Embryonic facial prominence (tissue), 1 donor: Measurements from ENCODE around the gene ADRA2B.

Source experiments
- DNase-seq: peaks from one replicate; pipeline ENCODE4 v3.0.0-alpha.2; 2016; ENCODE audit errors: extremely low spot score

The ADRA2B gene

DNA sequence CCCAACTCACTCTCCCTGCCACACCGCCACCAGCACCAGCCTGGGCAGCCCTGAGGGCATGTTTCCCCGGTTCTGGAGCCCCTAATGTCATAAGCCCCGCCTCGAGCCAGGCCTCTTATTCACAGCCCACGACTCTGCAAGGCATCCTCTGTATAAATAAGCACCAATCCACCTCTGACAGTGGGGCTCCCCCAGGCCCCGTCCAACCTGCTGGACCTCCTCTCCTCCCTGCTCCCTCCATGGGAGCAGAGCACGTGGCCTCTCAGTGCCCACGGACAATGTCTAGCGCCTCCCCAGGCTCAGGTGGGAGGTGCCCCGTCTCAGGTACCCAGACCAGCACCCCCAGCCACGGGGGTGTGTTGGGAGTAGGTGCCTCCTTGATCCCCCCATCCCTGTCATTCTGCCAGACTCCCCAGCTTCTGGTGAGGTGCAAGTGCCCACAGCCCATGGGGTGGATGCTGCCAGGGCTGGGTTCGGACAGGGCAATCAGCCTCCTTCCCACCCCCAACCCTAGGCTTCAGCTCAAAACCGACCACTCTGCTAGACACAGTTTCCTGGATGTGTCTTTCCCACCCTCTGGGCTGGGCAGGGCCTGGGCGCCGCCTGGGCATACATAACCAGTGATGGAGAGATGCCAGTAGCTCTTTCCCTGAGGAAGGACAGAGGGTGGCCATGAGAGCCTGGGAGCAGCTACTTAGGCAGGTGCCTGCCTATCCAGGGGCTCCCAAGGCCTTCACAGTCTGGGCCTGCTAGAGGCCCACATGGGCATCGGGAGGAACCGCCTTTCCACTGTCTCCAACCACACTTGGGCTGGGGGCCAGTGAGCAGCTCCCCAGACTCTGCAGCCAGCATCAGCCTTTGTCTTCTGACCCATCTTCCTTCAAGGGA lies 1.6 kb upstream of the ADRA2B start:
- DNase-seq, result no peak

DNA sequence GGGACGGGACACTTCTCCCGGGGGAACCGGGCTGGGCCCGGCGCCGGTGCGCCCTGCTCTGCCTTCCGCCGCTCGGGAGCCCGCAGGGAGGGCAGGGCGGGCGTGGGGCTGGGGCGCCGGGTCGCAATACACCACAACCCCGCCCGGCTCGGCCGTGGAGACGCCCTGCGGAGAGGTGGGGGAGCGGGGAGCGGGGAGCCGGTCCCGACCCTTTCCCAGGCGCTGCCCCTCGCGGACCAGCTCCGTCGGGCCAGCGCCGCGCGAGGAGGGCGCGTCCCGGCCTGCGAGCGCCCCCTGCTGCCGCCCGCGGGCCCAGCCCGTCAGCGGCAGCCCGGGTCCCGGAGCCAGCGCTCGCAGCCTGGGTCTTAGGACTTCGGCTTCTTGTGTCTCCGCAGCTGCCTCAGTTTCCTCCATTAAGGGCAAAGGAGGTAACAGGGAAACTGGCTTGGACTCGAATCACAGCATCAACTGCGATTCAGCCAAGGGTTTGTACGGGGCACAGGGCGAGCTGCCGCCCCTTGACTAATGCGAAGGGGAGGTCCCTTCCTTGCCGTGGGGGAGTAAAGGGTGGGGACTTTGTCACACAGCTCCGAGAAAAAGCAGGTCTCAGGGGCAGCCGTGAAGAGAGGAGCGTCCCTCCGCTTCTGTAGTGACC lies 635 bp upstream of the ADRA2B start:
- no peak for DNase-seq

DNA sequence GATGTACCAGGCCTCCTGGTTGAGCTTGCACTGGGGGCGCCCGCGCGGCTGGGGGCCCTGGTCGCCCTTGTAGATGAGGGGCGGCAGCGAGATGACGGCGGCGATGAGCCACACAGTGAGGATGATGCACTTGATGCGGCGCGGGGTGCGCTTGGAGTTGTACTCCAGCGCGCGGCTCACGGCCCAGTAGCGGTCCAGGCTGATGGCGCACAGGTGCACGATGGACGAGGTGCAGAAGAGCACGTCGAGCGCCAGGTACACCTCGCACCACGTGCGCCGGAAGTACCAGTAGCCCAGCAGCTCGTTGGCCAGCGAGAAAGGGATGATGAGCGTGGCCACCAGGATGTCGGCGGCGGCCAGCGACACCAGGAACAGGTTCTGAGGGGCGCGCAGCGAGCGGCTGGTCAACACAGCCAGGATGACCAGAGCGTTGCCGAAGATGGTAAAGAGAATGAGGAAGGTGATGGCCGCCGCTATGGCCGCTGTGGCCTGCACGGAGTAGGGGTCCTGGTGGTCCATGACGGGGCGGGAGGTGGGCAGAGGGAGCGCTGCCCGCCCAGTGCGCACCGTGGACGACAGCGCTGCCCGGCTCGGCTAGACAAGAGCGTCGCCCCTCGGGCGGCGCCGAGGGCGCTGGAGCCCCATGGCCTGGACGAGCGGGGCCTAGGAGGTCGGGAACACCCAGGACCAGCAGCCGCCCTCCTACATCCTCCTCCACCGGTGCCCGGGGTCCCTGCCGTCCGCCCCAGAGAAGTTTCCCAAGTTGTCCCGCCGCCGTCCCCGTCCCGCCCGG lies 544 bp downstream of the ADRA2B start:
- DNase-seq, result no peak

DNA sequence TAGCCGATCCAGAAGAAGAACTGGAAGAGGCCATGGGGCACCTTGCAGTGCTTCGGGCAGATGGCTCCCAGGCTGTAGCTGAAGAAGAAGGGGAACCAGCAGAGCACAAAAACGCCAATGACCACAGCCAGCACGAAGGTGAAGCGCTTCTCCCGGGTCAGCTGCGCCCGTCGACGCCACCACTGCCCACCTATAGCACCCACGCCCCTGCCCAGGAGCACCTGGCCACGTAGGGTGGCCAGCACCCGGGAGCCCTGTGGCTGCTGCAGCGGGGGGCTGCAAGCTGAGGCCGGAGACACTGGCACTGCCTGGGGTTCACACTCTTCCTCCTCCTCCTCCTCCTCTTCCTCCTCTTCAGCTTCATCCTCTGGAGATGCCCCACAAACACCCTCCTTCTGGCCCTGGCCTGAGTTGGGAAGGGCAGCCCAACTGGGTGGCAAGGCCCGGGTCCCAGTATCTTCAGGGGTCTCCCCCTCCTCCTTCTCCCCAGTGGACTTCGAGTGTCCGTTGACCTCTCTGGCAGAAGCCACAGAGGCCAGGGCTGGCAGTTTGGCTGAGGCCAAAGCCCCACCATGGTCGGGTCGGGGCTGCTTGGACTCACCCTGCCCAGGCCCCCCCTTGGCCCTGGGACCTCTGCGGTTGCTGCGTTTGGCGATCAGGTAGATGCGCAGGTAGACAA lies 1.3 kb downstream of the ADRA2B start:
- DNase-seq, result no peak

DNA sequence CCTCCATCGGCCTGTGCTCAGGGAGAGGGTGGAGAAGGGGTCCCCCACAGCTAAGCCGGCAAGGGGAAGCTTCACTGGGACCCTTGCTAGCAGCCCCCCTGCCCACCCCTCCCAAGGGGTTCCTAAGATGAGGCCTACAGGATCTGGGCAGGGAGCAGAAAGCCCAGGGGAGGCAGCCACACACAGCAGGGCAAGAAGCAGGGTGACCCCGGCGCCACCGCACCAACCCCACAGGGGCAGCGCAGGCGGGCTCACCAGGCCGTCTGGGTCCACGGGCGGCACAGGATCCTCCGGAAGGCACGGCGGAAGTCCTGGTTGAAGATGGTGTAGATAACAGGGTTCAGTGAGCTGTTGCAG lies 1.8 kb downstream of the ADRA2B start:
- DNase-seq, result no peak

DNA sequence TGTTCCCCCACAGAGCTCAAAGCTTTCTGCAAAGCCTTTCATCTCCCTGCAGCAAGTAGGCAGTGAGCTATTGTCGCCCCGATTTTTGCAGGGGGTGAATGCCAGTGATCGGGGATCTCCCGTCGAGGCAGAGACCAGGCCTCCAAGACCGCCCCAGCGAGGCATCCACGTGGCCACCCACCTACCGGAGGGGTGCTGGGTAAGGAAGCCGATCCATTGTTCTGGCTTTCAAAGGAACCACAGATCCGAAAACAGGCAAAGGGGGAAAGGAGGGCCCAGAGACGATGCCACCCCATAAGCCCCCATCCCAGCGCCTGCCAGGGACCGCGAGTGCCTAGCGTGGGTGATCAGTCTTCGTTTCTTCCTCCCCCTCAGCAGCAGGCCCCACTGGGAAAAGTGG lies 2.4 kb downstream of the ADRA2B start:
- no peak for DNase-seq

DNA sequence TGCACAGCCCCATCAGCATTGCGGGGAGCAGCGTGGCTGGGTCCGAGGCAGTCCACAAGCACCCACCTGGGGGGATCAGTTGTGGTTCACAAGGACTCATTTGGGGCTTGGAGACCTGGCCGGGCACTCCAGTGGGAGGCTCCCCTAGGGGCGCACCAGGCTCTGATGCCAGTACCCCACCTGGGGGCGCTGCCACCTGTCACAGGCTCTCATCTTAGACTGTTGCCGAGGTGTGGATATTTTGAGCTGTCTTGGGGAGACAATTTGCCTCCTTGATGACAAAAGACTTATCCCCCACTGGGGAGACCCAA lies 3.0 kb downstream of the ADRA2B start:
- DNase-seq, result no peak

DNA sequence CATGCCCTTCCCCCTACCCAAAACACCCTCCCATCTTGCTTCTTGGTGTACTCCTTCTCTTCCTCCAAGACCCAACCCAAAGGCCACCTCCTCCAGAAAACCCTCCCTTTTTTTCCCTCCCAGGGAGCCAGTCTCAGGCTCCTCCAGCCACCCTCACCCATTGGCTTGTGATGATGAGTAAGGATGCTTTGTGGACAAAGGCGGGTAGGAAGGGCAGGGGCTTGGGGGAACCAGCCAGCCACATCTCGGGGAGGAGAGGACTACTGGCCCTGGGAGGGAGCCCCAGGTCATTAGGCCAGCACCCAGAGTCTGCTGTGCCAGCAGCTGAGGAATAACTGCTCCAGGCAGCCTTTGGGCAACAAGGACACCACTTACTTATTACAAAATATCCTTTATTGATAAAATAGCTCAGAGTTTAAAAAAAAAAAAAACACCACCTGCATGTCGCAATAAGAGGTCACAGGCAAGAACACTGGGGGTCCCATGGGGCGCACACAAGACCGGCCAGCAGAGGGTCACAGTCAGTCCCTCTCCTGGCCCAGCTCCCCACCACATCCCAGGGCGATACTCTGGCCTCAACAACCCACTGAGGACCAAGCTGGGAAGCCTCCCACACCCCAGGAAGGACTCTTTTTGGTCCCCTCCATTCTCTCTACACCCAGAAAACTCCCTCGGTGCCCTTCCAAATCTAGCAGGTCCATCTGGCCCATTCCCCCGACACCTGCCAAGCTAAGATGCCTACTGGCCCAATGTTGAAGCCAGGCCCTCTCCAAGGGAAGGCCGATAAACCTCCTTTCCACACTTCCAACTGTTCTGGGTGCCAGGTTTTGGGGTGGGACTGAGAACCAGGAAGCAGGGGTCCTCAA lies 3.6 kb downstream of the ADRA2B start:
- DNase-seq, result no peak

DNA sequence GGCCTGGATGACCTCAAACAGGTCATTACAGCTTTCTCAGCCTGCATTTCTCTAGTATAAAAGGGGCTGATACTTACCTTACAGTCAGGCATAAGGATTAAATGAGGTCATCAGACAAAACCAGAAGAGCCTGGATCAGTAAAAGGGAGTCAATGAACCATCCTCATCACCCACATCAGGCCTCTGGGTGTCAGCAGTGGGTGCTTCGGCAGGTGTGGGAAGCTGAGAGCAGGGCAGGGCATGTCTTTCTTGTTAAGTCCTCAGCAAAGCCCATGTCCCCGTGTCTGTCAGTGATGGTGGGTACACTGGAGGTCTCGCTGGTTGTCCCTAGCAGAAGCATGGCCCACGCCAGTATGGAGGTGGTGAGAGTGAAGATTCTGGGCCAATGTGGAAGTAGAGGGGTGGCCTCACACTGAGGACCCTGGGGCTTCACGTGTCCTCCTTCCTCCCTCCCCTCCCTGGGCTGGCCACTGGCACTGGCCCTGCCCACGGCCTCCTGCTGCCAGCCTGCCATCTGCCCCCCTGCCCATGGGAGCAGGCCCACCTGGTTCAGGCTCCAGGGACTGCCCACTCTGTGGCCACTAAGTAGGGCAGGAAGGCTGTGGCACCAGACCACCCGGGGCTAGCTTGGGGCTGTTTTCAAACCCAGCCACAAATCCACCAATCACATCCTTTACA lies 4.4 kb downstream of the ADRA2B start:
- no peak for DNase-seq

DNA sequence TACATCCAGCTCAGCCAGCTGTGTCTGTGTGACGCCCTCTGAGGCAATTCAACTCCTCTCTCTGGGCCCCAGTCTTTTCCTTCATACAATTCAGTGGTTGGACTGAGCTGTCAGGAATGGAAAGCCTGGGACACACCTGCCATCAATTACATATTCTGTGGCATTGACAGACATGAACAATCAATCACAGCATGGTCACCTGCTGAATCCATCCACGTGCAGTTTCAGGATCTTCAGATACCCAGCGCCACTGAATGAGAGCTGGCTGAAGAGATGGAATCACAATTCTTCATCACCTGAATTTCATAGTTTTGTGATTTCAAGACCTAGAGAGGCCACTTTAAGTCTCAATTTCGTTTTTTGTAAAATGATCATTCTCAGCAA lies 5.1 kb downstream of the ADRA2B start:
- no peak for DNase-seq

DNA sequence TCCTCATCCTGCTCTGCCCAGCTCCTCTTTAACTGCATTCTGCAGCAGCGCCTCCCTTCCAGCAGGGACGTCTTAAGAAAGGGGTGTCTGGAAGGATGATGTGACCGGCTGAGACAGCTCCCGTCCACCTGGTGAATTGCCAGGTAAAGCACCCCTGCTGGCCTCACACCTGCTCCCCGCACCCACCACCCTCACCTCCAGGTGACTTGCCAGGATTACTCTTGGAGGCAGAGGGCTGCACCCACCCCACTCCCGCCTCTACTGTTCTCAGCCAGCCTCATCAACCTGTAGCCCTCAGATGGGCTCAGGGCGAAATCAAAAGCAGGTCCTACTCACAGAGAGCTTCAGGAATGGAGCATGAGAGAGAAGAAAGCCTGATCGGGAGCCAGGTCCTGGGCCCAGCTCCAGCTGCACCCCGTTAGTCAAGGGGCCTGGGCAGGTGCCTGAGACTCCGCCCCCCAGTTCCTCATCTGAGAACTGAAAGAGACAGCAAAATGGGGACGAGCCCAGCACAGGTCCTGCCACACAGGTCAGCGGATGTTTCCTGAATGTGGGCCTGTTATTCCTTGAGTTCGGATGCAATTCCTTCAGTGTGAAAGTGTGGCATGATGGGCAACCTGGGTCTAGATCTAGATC lies 5.6 kb downstream of the ADRA2B start:
- no peak for DNase-seq

DNA sequence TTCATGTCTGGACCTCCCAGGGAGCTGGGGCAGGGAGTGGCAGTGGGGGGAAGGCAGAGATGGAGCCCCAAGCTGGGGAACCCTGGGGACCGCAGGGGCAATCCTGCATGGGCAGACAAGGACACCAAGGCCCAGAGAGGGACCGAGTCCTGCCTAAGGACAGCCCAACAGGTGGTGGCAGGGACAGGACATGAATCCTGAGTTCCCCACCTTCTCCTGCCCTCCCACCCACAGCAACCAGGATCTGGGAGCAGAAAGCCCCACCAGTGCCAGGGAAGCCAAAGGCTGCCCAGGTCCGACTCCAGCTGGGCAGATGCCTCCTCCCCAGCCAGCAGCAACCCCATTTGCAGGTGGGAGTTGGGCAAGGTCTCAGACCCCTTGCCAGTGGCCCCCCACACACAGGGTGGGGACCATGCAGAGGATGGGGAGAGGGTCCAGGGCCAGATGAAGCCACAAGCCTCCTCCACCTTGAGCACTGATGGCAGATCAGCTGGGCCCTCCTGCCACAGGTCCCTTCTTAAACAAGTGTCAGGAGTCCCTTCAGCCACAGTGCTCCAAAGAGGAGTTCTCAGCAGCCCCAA lies 6.3 kb downstream of the ADRA2B start:
- DNase-seq, result no peak

DNA sequence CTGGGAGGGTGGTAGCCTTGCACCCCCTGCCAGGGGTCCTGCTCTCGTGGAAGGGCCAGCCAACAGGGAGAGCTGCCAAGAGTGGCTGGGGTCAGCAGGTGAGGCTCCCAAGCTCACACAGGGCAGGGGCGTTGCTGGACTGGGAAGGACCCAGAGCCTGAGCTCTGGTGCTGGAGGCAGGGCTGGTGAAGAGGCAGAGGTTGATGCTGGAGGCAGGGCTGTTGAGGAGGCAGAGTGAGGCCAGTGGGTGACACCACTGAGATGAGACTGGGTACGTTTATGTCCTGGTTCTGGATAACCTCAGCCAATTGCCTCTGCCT lies 7.0 kb downstream of the ADRA2B start:
- no peak for DNase-seq

DNA sequence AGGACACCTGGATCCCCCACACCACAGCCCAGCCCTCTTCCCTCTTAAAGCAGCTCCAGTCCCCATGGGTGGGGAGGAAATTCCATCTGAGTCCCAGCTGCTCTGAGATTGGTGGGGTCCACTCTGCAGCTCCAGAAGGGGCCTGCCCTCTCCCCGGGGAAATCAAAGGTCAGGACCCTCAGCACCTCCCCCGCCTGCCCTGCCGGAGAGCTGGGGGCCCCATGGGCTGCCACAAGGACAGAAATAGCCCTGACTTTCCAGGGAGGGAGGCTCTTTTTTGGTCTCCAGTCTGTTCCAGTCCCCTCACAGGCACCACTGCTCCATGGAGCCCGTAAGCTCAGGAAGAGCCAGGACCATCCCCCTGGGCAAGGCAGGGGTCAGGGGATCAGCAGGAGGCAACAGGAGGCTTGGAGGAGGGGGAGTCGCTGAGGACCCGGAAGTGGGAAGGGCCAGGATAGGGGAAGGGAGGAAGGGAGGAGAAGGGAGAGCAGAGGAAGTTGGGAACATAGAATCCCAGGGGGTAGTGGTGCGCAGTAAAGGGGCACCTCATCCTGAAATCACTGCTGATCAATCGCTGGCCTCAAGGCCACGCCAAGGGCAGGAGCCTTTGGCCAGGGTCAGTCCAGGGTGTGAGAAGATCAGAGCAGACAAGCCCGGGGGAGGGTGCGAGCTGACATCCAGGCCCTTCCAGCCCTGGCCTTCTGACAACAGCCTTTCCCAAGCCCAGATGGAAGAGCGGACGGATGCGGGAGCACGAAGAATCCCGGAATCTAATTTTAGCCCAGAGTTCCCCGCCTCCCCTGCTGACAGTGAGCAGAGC lies 7.6 kb downstream of the ADRA2B start:
- no peak for DNase-seq

DNA sequence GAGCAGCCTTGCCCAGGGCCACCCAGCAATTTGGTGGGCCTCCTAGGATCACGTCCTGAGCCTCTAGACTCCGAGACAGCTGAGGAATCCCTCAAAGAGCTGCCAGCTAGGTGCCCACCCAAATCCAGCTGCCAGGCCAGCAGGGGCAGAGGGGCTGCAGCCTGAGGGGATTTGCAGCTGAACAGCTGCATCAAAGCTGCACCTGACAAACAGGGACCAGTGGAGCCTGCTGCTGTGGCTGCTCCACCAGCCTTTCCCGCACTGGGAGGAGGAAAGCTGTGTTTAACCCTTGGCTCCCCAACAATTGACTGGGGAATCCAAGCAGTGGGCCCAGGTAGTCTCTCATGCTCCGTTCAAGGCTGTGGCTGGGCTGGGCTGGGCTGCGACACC lies 8.2 kb downstream of the ADRA2B start:
- no peak for DNase-seq

DNA sequence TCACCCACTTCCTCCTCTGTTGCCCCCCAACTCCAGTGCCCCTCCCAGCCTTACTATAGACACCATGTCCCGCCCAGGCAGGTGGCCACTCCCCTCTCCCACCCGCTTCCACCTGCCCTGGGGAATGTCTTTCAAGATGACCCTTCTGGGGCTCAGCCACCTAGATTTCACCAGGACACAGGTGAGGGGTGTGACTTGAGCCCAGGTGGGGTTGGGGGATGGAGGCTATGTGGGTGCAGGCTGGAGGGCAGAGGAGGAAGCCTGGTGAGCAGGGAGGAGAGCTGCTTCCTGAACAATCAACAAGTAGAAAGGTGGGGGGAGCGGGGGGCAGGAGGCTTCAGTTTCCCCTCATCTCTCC lies 8.7 kb downstream of the ADRA2B start:
- DNase-seq, result no peak

DNA sequence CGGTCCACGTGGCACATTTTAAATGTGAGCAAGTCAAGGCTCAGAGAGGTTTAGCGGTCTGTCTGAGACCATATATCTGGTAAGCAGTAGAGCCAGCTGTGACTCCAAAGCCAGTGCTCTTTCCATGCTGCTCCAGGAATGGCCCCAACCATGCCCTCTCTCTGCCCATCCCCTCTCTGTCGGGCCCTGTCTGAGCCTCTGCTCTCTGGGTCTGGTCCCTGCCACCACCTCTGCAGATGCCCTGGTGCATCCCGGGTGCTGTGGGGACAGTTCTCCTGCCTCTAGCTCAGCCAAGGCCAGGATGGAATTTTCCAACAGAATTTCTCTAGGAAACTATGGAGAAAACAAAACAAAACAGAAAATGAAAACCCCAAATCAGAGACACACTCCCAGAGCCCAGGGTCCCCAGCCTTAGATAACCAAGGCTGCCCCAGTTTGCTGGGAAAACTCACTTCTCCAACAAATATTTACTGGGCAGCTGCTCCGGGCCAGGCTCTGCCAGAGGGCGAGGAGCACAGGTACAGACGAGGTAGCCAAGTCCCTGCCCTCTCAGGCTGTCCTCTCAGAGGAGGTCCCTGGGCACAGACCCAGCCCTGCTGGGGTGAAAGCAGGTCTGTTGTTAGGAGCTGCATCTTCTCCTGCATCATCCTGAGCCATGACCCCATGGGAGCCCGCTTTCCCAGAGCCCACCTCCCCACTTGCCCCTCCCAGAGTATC lies 9.2 kb downstream of the ADRA2B start:
- no peak for DNase-seq

DNA sequence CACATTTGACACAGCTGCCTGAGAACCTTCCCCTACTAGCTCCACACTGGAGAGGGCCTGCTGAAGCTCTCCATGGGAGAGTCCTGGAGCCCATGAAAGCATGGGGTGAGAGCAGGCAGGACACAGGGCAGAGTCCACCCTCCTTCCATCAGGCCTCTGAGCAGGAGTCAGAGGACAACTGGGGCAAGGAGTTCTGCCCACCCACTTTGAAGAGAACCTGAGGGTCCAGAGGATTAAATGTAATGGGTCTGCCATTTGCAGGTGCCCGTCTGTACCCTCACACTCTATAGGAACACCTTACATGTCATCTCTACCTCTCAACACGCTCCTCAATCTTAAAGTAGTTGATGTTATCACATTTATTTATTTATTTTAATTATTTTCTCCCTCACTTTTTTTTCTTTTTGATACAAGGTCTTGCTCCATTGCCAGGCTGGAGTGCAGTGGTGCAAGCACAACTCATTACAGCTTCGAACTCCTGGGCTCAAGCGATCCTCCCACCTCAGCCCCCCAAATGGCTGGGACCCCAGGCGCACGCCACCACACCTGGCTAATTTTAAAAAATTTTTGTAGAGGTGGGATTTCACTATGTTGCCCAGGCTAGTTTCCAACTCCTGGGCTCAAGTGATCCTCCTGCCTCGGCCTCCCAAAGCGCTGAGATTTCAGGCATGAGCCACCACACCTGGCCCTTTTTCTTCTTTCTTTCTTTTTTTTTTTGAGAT lies 10.2 kb downstream of the ADRA2B start:
- no peak for DNase-seq
